ENCODE results near the gene PDE6B. TPM values are rescaled to one million over a fixed set of nuclear protein-coding genes. Genes with fewer than 3 reads are reported as not detected.

The PDE6B gene
- total and polyA plus RNA-seq, 7 donors: 0.03 to 0.48 (median 0.31) TPM; not detected in 1

- ATAC-seq: no peak
- intact Hi-C loops (cut with DNase I): no loop called here
- peak in 1 of 2 donors; percentile 8 for DNase-seq
- no peaks in the 10 kb centered on the region for H3K36me3 ChIP-seq (ENCODE audit: insufficient read depth in 1 of 2, low read depth in 1 of 2)
- no peaks in the 10 kb centered on the region for H3K9me3 ChIP-seq
- no peak overlapping the region for H3K27ac ChIP-seq
- no peaks in the 10 kb centered on the region for H3K4me1 ChIP-seq
- no peak overlapping the region for H3K4me3 ChIP-seq
- TF ChIP-seq CTCF (IDR thresholded peaks at IDR 0.05): no peak
- 93 to 94% (median 94%) methylated on average over 10 of the region's 10 CpGs for WGBS, 3 donors
- peaks cover 0 to 55% (median 13%) of the 10 kb centered on the region in 3 donors for H3K27me3 ChIP-seq (ENCODE audit: insufficient read depth in 3 of 3, low read length in 2 of 3)
Measured at GRCh38 chr4:660401-660800, 35.0 kb downstream of the PDE6B start.

GRCh38 chr4:661231-661630 is 35.9 kb downstream of the PDE6B start:
- Histone ChIP-seq H3K36me3 (ENCODE audit: insufficient read depth in 1 of 2, low read depth in 1 of 2) (no peaks in the 10 kb centered on the region), H3K27me3 (ENCODE audit: insufficient read depth in 3 of 3, low read length in 2 of 3) (peaks cover 0 to 55% (median 11%) of the 10 kb centered on the region in 3 donors), H3K4me3 (no peak overlapping the region), H3K4me1 (no peaks in the 10 kb centered on the region), H3K9me3 (no peaks in the 10 kb centered on the region), H3K27ac (no peak overlapping the region)
- DNase-seq: peak in 1 of 2 donors; percentile 24
- WGBS, 3 donors: 88 to 92% (median 90%) methylated on average over 3 of the region's 3 CpGs
- TF ChIP-seq CTCF (IDR thresholded peaks at IDR 0.05): no peak
- intact Hi-C loops (cut with DNase I): no loop called here
- no peak for ATAC-seq

DNA sequence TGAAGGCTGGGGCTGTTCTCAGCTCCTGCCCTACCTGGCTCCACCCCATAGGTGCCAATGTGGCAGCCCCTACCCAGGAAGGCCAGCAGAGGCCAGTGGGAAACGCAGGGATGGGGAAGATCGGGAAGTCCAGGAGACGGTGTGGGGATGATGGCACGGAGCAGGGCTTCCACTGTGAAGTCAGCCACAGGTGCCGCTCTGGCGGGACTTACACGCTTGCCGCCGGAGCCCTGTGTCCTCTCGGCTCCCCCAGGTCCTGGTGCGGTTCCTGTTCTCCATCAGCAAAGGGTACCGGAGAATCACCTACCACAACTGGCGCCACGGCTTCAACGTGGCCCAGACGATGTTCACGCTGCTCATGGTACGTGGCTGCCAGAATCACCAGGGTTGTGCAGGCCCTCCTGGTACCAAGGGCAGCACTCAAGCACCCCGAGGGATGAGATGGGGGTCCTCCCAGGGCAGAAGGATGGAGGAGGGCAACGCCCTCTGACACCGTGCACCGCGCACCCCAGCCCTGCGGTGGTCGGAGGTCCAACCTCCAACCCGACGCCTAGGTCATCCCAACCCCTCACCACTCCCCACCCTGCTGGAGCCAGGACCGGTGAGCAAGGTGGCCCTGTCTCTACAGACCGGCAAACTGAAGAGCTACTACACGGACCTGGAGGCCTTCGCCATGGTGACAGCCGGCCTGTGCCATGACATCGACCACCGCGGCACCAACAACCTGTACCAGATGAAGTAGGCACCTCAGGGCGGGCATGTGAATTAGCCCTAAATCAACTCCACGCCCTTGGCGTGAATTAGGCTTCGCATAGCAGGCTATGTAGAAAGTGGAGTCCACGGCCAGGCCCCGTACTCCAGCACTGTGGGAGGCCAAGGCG is 36.7 kb downstream of the PDE6B start:
- H3K36me3 ChIP-seq (ENCODE audit: insufficient read depth in 1 of 2, low read depth in 1 of 2): no peaks in the 10 kb centered on the region
- ATAC-seq (no peak), DNase-seq (peak in 1 of 2 donors; percentile 45)
- H3K9me3 ChIP-seq: no peaks in the 10 kb centered on the region
- no peaks in the 10 kb centered on the region for H3K4me1 ChIP-seq
- no peak for TF ChIP-seq CTCF (IDR thresholded peaks at IDR 0.05)
- intact Hi-C loops (cut with DNase I): no loop called here
- H3K4me3 ChIP-seq: no peak overlapping the region
- no peak overlapping the region for H3K27ac ChIP-seq
- 95 to 96% (median 95%) methylated on average over 42 of the region's 42 CpGs for WGBS, 3 donors
- H3K27me3 ChIP-seq (ENCODE audit: insufficient read depth in 3 of 3, low read length in 2 of 3): peaks cover 0 to 49% (median 11%) of the 10 kb centered on the region in 3 donors

GRCh38 chr4:663046-663437 is 37.7 kb downstream of the PDE6B start:
- intact Hi-C loops (cut with DNase I): no loop called here
- H3K4me1 ChIP-seq: no peaks in the 10 kb centered on the region
- H3K36me3 ChIP-seq (ENCODE audit: insufficient read depth in 1 of 2, low read depth in 1 of 2): no peaks in the 10 kb centered on the region
- H3K4me3 ChIP-seq: peak overlapping the region; percentile 64
- H3K9me3 ChIP-seq: no peaks in the 10 kb centered on the region
- TF ChIP-seq CTCF (IDR thresholded peaks at IDR 0.05): no peak
- DNase-seq: no peak
- no peak for ATAC-seq
- WGBS, 3 donors: 29 to 32% (median 31%) methylated on average over 19 to 20 of the region's 20 CpGs
- H3K27me3 ChIP-seq (ENCODE audit: insufficient read depth in 3 of 3, low read length in 2 of 3): peaks cover 0 to 49% (median 11%) of the 10 kb centered on the region in 3 donors
- no peak overlapping the region for H3K27ac ChIP-seq

Measured in psoas muscle (tissue), 8 donors.